Stimulated activated CD4-positive, alpha-beta T cell treated with anti-CD3 and anti-CD28 coated beads, Interleukin-15, amount 100 ng/mL, for 48 hours (primary cell): Measurements from ENCODE around the gene CYP24A1.

Experiments used
- DNase-seq, 2 donors: peaks; one replicate each; pipeline ENCODE4 v3.0.0-alpha.2; 2020; ENCODE audit warnings: low read depth in 2 of 2

Gene CYP24A1

GRCh38 chr20:54174457-54175175, 830 bp upstream of the CYP24A1 start:
- DNase-seq, result no peak

- DNase-seq, result no peak
Measured at GRCh38 chr20:54172856-54173652, 732 bp downstream of the CYP24A1 start.

DNA sequence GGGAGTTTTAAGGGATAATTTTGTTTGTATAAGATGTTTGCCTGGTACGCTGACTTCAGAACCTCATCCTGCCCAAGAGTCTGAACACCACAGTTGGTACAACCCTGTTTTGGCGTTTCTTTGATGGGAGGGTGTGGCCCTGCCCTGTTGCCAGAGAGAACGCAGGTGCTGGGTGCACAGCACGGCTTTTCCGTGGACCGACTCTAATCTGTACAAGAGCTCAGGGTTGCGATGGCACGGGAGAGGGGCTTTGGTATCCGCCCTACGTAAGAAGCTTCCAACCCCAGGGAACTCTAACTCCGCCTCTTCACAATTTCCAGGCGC, 1.3 kb downstream of the CYP24A1 start:
- DNase-seq, result no peak

DNA sequence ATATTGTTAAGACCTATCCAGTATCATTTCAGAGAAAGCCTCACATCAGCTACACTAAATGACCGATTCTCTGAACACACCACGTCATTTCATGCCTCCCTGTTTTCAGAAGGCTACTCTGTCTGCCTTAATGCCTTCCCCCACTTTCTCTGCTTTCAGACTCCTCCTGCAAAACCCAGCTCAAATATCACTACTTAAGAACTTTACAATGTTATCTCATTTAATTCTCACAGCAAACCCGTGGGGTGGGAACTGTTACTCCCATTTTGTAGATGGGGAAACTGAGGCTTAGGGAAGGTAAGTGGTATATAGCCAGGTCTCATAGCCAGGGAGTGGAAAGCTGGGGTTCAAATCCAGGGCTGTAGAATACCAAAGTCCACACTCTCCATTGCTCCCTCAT, 2.8 kb downstream of the CYP24A1 start:
- DNase-seq, result no peak

- DNase-seq, result no peak
Measured at GRCh38 chr20:54170026-54170471, 3.7 kb downstream of the CYP24A1 start.

DNA sequence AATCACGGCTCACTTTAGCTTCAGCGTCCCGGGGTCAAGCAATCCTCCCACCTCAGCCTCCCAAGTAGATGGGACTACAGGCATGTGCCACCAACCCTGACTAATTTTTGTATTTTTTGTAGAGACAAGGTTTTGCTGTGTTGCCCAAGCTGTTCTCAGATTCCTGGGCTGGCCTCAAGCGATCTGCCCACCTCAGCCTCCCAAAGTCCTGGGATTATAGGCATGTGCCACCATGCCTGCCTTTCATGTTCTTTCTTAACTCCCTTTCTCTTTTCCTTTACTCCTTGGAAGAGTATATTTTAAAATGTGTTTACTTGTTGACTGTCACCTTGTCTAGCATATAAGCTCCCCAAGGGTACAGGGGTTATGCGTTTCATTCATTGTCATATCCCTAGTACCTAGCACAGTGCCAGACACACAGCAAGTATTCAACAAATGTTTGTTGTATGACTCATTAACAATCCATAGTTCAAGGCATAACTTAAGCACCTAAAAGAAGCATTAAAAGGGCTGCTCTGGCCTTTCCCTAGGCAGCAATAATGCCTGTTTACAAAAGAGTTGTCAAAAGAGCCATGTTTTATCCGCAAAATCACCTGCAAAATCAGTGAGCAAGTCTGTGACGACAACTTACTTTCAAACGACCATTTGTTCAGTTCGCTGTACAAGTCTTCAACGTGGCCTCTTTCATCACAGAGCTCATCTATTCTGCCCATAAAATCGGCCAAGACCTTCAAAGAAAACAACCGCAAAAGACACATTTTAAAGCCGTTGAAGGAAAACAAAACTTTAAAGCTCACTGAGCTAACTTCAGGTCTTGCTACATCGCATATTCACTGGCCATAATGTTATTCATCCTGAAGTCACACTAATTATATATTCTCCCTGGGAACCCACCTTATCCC, 4.6 kb downstream of the CYP24A1 start:
- DNase-seq, result no peak

DNA sequence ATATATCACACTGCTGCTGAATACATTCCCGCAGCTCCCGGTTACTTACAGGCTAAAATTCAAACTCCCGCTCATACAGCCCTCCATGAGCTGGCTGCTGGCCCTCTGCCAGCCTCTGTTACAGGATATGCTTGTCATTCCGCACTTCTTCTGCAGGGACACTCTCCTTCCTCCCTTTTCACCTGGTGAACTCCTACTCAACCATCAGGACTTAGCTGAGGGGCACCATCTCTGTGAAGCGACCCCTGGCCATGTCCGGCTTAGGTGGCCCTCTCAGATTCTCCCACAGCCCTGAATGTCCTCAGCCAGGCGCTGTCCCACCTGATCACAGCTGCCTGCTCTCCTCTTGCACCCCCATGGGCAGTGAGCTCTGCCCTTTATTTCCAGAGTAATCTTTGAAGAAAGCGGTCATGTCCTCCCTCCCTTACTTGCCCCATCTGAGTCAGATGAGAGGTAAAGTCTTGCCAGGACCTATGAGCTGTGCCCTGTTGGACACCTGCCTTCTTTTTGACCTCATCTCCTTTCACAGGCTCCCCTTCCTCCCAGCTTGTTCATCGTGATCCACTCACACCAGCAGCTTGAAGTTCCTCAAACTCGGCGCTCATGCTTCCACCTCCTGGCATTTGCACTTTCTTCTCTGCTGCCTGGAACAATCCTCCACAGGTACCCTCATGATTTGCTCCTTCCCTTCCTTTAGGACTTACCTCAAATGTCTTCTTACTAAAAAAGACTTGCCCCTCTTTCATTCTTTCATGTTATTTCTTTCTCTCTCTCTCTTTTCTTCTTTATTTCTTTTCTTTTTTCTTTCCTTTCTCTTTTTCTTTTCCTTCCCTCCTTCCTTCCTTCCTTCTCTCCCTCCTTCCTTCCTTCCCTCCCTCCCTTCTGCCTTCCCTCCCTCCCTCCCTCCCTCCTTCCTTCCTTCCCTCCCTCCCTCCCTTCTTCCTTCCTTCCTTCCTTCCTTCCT, 5.6 kb downstream of the CYP24A1 start:
- DNase-seq, result no peak

DNA sequence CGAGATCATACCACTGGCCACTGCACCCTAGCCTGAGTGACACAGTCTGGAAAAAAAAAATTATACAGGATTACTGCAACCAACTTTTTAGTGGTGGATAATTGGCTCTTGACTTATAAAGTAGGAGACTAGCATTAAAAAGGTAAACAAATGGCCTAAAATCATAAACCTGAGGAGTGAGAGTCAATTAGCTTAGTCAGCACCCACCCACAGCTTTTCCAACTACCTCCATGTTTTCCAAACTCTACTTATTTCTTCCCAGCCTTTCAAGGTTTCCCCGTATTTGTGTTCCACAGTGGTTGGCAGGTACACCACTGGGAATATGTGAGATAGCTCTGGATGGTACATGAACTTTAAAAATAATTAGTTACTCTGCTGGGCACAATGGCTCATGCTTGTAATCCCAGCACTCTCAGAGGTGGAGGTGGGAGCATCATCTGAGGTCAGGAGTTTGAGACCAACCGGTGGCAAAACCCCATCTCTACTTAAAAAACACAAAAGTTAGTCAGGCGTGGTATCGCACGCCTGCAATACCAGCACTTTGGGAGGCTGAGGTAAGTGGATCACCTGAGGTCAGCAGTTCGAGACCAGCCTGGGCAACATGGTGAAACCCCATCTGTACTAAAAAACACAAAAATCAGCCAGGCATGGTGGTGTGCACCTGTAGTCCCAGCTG, 6.7 kb downstream of the CYP24A1 start:
- no peak for DNase-seq

- no peak for DNase-seq
Measured at GRCh38 chr20:54165803-54166202, 8.0 kb downstream of the CYP24A1 start.

DNA sequence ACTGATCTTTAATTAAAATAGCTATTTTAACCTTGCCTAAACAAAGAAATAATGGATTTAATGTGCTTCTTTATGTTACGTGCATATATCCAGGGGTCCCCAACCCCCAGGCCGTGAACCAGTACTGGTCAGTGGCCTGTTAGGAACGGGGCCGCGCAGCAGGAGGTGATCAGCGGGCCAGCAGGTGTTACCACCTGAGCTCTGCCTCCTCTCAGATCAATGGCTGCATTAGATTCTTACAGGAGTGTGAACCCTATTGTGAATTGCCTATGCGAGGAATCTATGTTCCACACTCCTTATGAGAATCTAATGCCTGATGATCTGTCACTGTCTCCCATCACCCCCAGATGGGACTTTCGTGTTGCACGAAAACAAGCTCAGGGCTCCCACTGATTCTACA, 8.8 kb downstream of the CYP24A1 start:
- no peak for DNase-seq

DNA sequence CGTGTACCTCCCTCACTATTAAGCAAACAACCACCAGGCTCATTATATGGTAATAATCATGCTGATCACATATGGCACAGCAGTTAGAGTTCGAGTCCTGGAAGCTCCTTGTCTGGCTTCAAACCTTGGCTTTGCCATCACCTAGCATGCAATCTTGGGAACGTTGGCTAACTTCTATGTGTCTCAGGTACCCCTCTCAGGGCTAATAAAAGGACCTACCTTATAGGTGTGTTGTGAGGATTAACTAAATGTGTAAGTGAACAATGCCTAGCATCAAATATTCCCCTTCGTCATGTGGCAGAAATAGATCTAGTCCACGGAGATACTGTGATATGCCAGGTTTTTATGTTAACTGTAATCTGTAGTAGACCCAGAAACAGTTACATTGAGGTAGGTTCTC, 10.4 kb downstream of the CYP24A1 start:
- no peak for DNase-seq

- DNase-seq, result no peak
Measured at GRCh38 chr20:54162378-54163009, 11.3 kb downstream of the CYP24A1 start.

GRCh38 chr20:54161821-54162149, 12.0 kb downstream of the CYP24A1 start:
- no peak for DNase-seq

- no peak for DNase-seq
Measured at GRCh38 chr20:54161008-54161820, 12.6 kb downstream of the CYP24A1 start.

- no peak for DNase-seq
Measured at GRCh38 chr20:54160065-54161007, 13.4 kb downstream of the CYP24A1 start.

DNA sequence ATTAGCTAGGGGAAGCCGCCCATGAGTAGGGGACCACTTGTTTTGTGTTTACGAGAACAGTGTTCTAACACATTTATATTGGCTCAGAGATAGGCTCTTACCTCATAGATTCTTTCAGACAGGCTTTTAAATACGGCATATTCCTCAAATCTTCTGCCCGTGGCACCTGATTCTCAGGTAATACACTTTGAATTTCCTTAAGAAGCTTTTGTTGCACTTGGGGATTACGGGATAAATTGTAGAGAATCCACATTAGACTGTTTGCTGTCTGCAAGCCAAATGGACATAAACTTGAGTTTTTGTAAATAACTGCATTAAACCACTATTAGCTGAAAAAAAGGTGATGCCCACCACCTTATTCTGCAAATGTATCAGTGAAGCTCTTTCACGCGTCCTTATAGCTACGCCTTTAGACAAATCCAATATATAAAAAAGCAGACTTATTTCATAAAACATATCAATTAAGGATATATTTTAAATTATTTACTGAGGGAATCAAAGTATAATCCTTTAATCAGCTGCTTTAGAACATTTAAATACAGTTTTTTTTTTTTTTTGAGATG, 14.8 kb downstream of the CYP24A1 start:
- DNase-seq, result no peak

- no peak for DNase-seq
Measured at GRCh38 chr20:54158226-54158625, 15.6 kb downstream of the CYP24A1 start.
